Tibial artery (tissue), 4 donors: ENCODE data around the gene ZDHHC9.

Experiments used
- DNase-seq, 2 donors: peaks; one replicate each; pipeline ENCODE4 v3.0.0-alpha.2; 2019
- H3K27ac ChIP-seq, 2 donors: fragments of 200-600 bp; sonication (generic) in 1 of 2; 1 replicate in 1 of 2; 2 replicates in 1 of 2; pipeline ENCODE4 v1.5.1; 2018 to 2019; ENCODE audit warnings: mild to moderate bottlenecking in 1 of 2
- H3K27me3 ChIP-seq, 2 donors: fragments of 200-600 bp; sonication (generic) in 1 of 2; one replicate each; pipeline versions ENCODE4 v1.5.1 to v1.6.0; 2016 to 2019
- H3K36me3 ChIP-seq, 3 donors: fragments of 200-600 bp; sonication (generic) in 2 of 3; one replicate each; pipeline ENCODE4 v1.5.1; 2016 to 2019; ENCODE audit warnings: mild to moderate bottlenecking in 2 of 3
- H3K4me1 ChIP-seq, 4 donors: fragments of 200-600 bp; sonication (generic) in 2 of 4; 1 replicate in 3 of 4; 2 replicates in 1 of 4; pipeline ENCODE4 v1.5.1; 2016 to 2019
- H3K4me3 ChIP-seq, 2 donors: fragments of 200-600 bp; sonication (generic) in 1 of 2; 1 replicate in 1 of 2; 2 replicates in 1 of 2; pipeline ENCODE4 v1.5.1; 2018 to 2019; ENCODE audit warnings: mild to moderate bottlenecking in 2 of 2
- H3K9me3 ChIP-seq, 3 donors: fragments of 200-600 bp; sonication (generic) in 1 of 3; one replicate each; pipeline ENCODE4 v1.5.1; 2016 to 2019
- CTCF ChIP-seq, 2 experiments: fragments of 200-600 bp in 1 of 2; fragments of 450-650 bp in 1 of 2; IDR thresholded peaks; one replicate each; pipeline ENCODE4 v1.5.1; 2017 to 2019; ENCODE audit warnings: antibody characterized with exemption in 2 of 2, mild to moderate bottlenecking in 1 of 2, moderate library complexity in 1 of 2
- intact Hi-C: fragments of 100-400 bp; cut with DNase I; formaldehyde crosslinking; loops from one replicate; pipeline ENCODE4 v1.15.0; 2023; ENCODE audit warnings: low total_unique reads

ZDHHC9 gene

GRCh38 chrX:129760981-129761380 lies 82.7 kb downstream of the ZDHHC9 start:
- H3K9me3 ChIP-seq = no peaks in the 10 kb centered on the region
- no peak for DNase-seq
- no peak overlapping the region for H3K4me3 ChIP-seq
- intact Hi-C loops = no loop called here
- no peaks in the 10 kb centered on the region for H3K27me3 ChIP-seq
- no peak overlapping the region for H3K27ac ChIP-seq
- no peaks in the 10 kb centered on the region for H3K4me1 ChIP-seq
- no peak for TF ChIP-seq CTCF (IDR thresholded peaks at IDR 0.05)
- H3K36me3 ChIP-seq = no peaks in the 10 kb centered on the region

GRCh38 chrX:129760155-129760554 lies 83.5 kb downstream of the ZDHHC9 start:
- TF ChIP-seq CTCF (IDR thresholded peaks at IDR 0.05) = no peak
- H3K27ac ChIP-seq = no peak overlapping the region
- no peak for DNase-seq
- H3K9me3 ChIP-seq = no peaks in the 10 kb centered on the region
- H3K27me3 ChIP-seq = no peaks in the 10 kb centered on the region
- no peak overlapping the region for H3K4me3 ChIP-seq
- intact Hi-C loops = no loop called here
- no peaks in the 10 kb centered on the region for H3K36me3 ChIP-seq
- no peaks in the 10 kb centered on the region for H3K4me1 ChIP-seq

- no peaks in the 10 kb centered on the region for H3K36me3 ChIP-seq
- no peaks in the 10 kb centered on the region for H3K4me1 ChIP-seq
- DNase-seq = peak in 1 of 2 donors; percentile 39
- TF ChIP-seq CTCF (IDR thresholded peaks at IDR 0.05) = no peak
- intact Hi-C loops = no loop called here
- H3K27me3 ChIP-seq = no peaks in the 10 kb centered on the region
- H3K27ac ChIP-seq = no peak overlapping the region
- H3K4me3 ChIP-seq = no peak overlapping the region
- H3K9me3 ChIP-seq = no peaks in the 10 kb centered on the region
Measured at GRCh38 chrX:129759576-129760061, 84.1 kb downstream of the ZDHHC9 start.

- DNase-seq = no peak
- no peaks in the 10 kb centered on the region for H3K4me1 ChIP-seq
- H3K9me3 ChIP-seq = no peaks in the 10 kb centered on the region
- no peaks in the 10 kb centered on the region for H3K36me3 ChIP-seq
- no peak overlapping the region for H3K4me3 ChIP-seq
- TF ChIP-seq CTCF (IDR thresholded peaks at IDR 0.05) = no peak
- intact Hi-C loops = no loop called here
- no peaks in the 10 kb centered on the region for H3K27me3 ChIP-seq
- H3K27ac ChIP-seq = no peak overlapping the region
Measured at GRCh38 chrX:129755779-129756650, 87.7 kb downstream of the ZDHHC9 start.

GRCh38 chrX:129754056-129755024 lies 89.3 kb downstream of the ZDHHC9 start:
- no peak overlapping the region for H3K4me3 ChIP-seq
- H3K27ac ChIP-seq = no peak overlapping the region
- intact Hi-C loops = no loop called here
- no peak for DNase-seq
- no peaks in the 10 kb centered on the region for H3K36me3 ChIP-seq
- no peaks in the 10 kb centered on the region for H3K27me3 ChIP-seq
- TF ChIP-seq CTCF (IDR thresholded peaks at IDR 0.05) = no peak
- H3K4me1 ChIP-seq = no peaks in the 10 kb centered on the region
- H3K9me3 ChIP-seq = no peaks in the 10 kb centered on the region
